HFF-Myc (cell line): ENCODE measurements around the gene FLVCR2.
"Not testable (repeated sequence)": the region's sequence is repeated elsewhere in the genome, so short reads cannot be mapped to it uniquely, and the experiment has no call there.

Experiments
- DNase-seq: peaks from one replicate; pipeline ENCODE4 v3.0.0-alpha.2; 2011; ENCODE audit warnings: low read depth; ENCODE audit errors: extremely low read depth
- H3K4me3 ChIP-seq: replicated peaks from 2 replicates; pipeline ENCODE4 v1.5.1; 2011; ENCODE audit warnings: low read depth, mild to moderate bottlenecking, control low read depth, low read length
- TF ChIP-seq, protein P1 (sequence below): IDR thresholded peaks from 2 replicates; pipeline ENCODE4 v1.5.1; 2012; ENCODE audit warnings: mild to moderate bottlenecking, low read depth, low read length, control low read depth; ENCODE audit errors: missing control alignments

The FLVCR2 gene

DNA sequence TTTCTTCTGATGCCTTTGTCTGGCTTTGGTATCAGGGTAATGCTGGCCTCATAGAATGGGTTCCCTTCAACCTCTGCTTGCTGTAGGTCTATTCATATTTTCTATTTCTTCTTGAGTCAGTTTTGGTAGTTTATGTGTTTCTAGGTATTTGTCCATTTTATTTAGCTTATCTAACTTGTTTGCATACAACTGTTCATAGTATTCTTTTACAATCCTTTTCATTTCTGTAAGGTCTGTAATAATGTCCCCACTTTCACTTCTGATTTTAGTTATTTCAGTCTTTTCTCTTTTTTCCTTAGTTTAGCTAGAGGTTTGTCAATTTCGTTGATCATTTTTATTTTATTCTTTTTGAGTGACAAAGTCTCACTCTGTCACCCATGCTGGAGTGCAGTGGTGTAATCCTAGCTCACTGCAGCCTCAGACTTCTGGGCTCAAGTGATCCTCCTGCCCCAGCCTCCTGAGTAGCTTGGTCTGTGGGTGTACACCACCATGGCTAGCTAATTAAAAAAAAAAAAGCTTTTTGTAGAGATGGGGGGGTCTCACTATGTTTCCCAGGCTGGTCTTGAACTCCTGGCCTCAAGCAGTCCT lies 94.3 kb downstream of the FLVCR2 start:
- TF ChIP-seq, protein P1, sequence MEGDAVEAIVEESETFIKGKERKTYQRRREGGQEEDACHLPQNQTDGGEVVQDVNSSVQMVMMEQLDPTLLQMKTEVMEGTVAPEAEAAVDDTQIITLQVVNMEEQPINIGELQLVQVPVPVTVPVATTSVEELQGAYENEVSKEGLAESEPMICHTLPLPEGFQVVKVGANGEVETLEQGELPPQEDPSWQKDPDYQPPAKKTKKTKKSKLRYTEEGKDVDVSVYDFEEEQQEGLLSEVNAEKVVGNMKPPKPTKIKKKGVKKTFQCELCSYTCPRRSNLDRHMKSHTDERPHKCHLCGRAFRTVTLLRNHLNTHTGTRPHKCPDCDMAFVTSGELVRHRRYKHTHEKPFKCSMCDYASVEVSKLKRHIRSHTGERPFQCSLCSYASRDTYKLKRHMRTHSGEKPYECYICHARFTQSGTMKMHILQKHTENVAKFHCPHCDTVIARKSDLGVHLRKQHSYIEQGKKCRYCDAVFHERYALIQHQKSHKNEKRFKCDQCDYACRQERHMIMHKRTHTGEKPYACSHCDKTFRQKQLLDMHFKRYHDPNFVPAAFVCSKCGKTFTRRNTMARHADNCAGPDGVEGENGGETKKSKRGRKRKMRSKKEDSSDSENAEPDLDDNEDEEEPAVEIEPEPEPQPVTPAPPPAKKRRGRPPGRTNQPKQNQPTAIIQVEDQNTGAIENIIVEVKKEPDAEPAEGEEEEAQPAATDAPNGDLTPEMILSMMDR: no peak
- DNase-seq: no peak
- no peak overlapping the region for H3K4me3 ChIP-seq

DNA sequence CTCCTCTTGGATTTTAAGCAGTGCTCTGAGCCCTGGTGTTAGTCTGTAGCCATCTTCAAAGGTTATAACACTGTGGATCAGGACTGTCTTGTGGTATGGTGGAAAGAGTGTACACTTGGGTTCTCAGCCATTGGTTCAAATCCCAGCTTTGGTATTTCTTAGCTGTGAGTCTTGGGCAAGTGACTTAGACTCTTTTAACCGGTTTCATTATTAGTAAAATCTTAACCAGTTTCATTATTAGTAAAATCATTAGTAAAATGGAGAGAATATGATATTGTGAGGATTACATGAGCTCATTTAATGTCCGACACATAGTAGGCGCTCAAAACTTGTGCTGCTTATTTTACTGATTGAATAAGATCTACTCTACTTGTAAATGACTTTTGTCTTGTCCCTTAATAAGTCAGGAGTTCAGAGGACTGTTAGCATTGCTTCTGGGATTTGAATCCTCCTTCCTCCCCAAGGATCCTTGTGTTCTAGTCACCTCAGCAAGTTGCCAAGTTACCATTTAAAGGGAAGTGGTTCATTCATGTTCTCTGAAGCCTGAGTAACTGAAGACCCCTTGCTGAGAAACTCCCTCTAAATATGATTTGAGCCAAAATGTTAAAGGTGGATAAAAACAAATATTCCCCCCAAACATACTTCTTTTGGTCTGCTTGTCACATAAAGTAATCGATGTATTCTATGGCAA lies 95.1 kb downstream of the FLVCR2 start:
- DNase-seq: no peak
- TF ChIP-seq, protein P1: no peak
- no peak overlapping the region for H3K4me3 ChIP-seq

DNA sequence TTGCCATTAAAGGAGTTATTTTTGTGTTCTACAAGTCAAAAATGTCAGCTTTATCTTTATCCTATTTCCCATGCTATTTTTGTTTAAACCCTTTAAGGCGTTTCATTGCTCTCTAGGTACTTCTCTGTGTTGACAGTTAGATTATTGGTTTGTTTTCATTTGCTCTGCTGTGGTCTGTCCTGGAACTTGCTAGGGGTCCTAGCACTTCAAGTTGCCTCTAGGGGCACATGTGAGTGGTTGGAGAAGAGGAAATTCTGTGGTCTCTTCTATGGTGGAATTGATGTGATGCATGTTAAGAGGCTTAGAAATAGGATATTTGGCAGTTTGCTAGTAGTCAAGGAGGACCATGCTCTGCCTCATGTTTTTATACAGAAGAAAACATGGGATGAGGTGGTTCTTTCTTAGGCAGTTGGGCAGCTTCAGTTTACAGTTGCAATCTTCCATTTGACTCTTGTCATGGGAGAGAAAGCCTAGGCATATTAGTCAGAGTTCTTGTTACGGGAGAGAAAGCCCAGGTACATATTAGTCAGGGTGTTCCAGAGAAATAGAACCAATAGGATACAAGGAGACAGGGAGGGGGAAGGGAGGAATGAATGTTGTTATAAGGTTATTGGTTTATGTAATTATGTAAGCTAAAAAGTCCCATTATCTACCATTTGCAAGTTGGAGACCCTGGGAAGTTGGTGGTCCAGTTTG lies 97.0 kb downstream of the FLVCR2 start:
- TF ChIP-seq, protein P1: no peak
- no peak overlapping the region for H3K4me3 ChIP-seq
- DNase-seq: no peak

DNA sequence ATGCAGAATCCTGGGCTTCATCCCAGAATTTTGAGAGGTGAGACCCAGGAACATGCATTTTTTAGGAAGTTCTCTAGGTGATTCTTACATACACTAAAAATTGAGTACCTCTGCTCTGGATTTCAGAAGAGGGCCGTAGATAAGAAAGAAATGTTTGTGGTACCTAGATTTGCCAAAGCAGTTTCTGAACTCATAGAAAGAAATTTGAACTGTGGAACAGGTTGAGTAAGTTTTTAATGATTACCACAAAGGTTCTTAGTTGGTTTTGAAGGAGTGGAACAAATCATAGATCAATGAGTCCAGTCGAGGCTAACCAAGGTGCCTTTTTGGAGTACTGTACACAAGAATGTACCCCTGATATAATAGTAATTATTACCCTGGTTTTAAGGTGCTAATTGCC lies 107.5 kb downstream of the FLVCR2 start:
- no peak overlapping the region for H3K4me3 ChIP-seq
- no peak for DNase-seq
- TF ChIP-seq, protein P1: no peak

DNA sequence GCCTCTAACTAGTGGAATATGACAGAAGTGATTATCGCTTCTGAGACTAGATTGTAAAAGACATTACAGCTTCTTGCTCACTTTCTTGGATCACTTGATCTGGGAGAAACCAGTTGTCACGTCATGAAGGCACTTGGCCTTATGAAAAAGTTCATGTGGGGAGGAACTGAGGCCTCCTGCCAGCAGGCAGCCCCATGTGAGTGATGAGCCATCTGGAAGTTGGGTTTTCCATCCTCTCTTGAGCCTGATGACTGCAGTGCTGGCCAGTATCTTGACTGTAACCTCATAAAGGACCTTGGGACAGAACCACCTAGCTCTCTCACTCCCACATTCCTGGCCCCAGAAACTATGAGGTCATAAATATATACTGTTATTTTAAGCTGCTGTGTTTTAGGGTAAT lies 110.6 kb downstream of the FLVCR2 start:
- peak; percentile 2 for DNase-seq
- H3K4me3 ChIP-seq: no peak overlapping the region
- TF ChIP-seq, protein P1: no peak

DNA sequence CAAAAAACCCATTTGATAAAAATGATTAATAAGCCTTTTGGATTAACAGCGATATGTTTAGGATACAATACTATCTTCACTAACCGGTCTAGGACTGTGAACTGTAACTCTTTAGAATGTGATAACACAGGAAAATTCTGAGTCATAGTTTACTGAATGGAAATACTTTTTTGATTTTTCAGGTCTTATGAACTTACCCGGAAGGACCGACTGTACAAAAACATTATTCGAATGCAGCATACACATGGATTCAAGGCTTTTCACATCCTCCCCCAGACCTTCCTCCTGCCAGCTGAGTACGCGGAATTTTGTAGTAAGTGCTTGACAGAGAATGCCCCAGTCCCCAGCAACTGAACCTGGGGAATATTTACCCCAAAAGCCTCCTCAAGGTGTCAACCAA lies 111.6 kb downstream of the FLVCR2 start:
- DNase-seq: no peak
- TF ChIP-seq, protein P1: no peak
- no peak overlapping the region for H3K4me3 ChIP-seq

DNA sequence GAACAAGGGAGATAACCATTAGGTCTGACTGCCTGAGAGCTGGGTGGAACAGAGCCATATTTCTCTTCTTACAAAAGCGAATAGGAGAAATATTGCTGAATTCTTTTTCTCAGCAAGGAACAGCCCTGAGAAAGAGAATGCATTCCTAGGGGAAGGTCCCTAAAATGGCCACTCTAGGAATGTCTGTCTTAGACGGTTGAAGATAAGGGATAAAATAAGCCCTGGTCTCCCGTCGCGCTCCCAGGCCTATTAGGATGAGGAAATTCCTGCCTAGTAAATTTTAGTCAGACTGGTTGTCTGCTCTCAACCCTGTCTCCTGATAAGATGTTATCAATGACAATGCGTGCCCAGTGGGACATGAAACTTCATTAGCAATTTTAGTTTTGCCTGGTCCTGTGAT lies 116.6 kb downstream of the FLVCR2 start:
- H3K4me3 ChIP-seq, DNase-seq: not testable (repeated sequence)
